Pulmonary artery endothelial cell (primary cell): ENCODE measurements around the gene SSNA1. TPM values are rescaled to one million over a fixed set of nuclear protein-coding genes. Genes with fewer than 3 reads are reported as not detected.

ENCODE experiments used
- DNase-seq: peaks from one replicate; pipeline ENCODE4 v3.0.0-alpha.2; 2011; ENCODE audit warnings: low read depth, low spot score
- total RNA-seq: library from RNA; depleted of rRNA; stranded (reverse); fragments of >200 nt; gene quantifications from 2 replicates; pipeline ENCODE4 v1.2.3, GENCODE V29; 2014

The SSNA1 gene
- total RNA-seq, 1 donor from 2014 or later, result 115 TPM

DNA sequence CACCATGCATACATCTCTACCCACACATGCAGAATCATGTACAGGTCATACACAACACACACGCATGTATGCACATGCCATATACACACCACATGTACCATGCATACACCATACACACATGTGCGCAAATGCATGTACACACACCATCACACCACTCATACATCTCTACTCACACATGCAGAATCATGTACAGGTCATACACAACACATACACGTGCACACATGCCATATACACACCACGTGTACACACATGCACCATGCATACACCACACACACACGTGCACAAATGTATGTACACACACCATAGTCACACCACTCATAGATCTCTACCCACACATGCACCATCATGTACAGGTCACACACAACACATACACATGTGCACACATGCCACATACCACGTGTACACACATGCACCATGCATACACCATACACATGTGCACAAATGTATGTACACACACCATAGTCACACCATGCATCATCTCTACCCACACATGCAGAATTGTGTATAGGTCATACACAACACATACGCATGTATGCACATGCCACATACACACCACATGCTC lies 35.6 kb upstream of the SSNA1 start:
- DNase-seq, result no peak

DNA sequence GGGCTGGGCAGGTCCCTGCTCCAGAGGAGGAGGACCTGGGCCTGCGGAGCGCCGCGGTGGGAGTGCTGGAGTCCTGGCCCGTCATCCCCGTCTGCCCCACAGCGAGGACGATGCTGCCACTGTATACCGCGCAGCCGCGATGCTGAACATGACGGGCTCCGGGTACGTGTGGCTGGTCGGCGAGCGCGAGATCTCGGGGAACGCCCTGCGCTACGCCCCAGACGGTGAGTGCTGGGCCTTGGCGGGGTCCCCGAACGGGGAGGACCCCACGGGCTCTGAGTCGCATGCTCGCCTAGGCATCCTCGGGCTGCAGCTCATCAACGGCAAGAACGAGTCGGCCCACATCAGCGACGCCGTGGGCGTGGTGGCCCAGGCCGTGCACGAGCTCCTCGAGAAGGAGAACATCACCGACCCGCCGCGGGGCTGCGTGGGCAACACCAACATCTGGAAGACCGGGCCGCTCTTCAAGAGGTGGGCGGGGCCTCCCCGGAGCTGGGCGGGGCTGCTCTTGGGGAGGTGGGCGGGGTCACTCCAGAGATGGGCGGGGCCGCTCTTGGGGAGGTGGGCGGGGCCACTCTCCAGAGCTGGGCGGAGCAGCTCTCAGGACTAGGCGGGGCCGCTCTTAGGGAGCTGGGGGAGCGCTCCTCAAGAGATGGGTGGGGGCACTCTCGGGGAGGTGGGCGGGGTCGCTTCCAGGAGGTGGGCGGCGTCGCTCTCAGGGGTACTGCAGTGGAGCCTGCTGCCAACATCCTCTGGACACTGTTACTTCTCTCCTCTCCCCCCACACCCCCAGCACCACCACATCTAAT lies 31.7 kb upstream of the SSNA1 start:
- no peak for DNase-seq

DNA sequence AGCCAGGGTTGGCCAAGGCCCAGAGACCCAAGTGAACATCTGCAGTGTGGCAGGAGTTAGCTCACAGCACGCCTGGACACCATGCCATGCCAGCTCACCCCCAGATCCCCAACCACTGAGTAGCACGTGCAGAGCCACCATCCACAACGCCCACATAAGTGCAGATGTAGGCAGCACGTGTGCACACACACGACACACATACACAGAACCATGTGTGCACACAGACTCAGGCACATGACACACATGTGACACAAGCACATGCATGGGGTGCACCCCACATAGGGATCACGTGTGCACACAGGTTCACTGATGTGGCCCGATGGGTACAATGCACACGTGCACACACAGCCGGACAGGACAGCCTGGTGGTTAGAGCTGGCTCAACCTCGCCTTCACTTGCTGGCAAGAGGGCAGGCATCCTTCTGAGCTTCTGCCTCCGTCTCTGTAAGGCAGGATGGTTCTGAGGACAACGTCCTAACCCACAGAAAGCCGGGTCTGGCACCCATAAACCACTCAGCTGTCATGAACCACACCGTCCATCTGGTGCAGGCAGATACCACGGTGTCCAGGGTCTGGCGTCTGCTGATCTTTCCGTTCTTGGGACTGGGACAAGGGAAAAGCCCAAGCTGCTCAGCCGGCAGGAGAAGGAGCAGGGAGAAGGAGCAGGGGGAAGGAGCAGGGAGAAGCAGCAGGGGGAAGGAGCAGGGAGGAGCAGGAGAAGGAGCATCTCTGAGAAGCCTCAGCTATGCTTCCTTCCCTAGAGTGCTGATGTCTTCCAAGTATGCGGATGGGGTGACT lies 30.7 kb upstream of the SSNA1 start:
- no peak for DNase-seq

DNA sequence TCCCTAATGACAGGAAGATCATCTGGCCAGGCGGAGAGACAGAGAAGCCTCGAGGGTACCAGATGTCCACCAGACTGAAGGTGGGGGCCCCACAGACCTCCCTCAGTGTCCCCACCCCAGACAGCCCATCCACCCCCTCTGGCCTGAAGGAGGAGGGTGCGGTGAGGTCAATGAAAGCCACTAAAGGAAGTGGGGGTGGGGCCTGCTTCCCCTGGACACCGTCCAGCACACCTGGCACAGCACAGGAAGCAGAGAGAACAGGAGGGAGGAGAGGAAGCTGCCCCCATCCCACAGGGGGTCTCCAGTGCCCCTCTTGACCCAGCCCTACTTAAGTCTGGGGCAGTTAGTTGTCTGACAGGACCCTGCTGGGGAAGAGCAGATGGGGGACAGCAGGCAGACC lies 29.9 kb upstream of the SSNA1 start:
- no peak for DNase-seq

DNA sequence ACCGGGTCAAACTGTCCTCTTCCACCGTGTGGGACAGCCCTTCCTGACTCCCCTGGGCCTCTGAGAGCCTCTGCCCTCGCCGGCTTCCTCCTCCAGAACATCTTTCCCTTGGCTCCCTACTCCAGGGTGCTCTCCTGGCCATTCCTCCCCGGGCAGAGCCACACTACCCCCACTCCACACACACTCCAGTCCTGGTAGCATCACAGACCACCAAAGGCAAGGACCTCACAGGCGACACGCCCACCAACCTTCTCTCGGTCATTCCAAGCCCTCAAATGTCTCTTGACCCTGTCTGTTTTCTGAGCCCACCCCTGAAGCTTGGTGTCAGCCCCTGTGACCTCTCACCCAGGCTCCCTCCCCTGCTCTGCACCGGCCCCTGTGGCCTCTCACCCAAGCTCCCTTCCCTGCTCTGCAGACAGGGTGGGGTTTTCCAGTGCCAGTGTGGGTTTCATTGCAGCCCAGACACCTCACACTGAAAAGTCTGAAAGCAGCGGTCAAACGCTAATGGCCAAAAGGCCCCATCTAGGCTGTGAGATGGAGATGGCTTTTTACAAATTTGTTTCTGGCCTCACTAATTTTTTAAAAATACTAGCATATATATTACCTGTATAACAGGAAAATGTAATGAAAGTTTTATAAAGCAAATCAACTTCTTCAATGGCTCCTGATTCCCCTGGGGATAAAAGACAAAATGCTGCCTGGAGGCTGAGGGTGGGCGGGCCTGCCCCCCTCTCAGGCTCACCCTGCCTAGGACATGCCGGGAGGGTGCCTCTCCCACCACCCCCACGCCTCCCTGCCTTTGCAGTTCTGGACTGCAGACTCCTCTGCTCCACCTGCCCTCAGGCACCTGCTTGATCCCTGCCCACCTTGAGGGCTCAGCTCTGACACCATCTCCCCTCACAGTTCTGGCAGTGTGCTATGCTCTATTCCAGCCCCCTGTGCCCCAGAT lies 29.1 kb upstream of the SSNA1 start:
- no peak for DNase-seq

DNA sequence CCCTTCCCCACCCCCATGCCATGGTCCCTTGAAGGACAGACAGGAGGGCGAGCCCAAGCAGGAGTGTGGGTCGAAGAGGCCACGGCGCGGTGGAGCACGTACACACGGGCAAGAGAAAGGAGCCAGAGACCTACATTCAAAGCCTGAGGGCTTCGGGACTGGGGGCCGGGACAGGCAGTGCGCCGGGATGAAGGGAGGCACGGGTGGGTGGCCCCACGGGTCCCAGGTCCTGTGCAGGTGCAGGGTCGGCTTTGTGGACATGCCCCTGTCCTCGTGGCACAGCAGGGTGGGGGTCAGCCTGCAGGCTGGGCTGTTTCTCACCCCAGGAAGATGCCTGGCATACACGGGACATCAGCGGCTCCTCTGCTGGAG lies 28.4 kb upstream of the SSNA1 start:
- no peak for DNase-seq

DNA sequence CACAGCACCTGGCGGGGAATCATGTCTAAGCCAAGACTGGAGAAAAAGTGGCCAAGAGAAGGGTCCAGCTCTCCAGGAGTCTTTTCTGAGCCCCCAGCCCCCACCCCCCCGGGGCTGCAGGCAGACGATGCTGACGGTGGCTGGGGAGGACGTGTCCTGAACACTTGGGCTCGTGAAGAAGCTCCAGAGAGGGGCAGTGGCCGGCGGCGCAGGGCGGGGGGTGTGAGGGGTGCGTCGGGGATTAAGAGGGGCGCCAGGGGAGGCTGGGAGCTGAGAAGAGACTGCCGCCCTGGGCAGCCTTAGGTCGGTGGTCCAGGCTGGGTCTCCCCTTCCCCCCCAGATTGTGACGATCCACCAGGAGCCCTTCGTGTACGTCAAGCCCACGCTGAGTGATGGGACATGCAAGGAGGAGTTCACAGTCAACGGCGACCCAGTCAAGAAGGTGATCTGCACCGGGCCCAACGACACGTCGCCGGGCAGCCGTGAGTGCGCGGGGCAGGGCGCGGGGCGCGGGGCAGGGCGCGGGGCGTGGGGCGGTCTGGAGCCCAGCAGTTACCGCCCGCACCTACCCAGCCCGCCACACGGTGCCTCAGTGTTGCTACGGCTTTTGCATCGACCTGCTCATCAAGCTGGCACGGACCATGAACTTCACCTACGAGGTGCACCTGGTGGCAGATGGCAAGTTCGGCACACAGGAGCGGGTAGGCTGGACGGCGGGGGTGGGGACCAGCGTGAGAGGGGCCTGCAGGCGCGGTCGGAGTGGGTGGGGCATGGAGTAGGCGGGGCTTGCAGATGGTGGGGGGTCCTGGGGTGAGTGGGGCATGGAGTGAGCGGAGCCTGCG lies 27.5 kb upstream of the SSNA1 start:
- DNase-seq, result no peak

DNA sequence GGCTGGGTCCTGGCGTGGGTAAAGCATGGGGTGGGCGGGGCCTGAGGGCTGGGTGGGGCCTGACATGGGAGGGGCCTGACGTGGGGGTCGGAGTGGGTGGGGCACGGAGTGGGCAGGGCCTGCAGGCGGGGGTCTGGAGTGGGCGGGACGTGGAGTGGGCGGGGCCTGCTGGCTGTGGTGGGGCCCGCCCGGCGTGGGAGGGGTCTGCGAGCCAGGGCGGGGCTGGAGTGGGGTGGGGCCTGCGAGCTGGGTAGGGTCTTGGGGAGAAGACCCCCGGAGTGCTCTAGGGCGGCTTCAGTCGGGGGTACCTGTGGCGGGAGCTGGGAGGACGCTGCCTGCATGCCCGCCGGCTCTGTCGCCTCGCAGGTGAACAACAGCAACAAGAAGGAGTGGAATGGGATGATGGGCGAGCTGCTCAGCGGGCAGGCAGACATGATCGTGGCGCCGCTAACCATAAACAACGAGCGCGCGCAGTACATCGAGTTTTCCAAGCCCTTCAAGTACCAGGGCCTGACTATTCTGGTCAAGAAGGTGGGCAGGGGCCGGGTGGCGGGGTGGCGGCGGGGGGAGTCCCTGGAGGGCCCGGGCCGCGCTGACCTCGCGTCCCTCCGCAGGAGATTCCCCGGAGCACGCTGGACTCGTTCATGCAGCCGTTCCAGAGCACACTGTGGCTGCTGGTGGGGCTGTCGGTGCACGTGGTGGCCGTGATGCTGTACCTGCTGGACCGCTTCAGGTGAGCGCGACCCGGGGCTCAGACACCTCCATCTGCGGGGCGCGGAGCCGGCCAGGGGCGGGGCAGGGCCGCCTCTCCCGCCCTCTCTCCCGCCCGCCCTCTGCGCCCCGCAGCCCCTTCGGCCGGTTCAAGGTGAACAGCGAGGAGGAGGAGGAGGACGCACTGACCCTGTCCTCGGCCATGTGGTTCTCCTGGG lies 26.7 kb upstream of the SSNA1 start:
- no peak for DNase-seq

DNA sequence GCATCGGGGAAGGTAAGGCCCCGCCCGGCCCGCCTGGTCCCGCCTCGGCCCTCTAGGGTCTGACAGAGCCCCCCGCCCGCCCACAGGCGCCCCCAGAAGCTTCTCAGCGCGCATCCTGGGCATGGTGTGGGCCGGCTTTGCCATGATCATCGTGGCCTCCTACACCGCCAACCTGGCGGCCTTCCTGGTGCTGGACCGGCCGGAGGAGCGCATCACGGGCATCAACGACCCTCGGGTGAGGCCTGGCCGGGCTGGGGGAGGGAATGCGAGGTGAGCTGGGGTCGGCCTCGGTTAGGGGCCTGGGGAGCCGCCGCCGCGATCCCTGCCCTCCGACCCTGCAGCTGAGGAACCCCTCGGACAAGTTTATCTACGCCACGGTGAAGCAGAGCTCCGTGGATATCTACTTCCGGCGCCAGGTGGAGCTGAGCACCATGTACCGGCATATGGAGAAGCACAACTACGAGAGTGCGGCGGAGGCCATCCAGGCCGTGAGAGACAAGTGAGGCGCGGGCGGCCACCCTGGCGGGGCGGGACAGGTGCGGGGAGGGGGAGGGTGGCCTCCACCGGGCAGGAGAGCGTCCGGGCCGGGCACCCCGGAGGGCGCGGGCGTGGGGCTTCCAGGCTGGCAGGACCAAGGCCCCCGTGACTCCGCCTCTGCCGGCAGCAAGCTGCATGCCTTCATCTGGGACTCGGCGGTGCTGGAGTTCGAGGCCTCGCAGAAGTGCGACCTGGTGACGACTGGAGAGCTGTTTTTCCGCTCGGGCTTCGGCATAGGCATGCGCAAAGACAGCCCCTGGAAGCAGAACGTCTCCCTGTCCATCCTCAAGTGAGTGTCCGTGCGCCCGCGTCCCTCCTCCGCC lies 25.7 kb upstream of the SSNA1 start:
- DNase-seq, result no peak

DNA sequence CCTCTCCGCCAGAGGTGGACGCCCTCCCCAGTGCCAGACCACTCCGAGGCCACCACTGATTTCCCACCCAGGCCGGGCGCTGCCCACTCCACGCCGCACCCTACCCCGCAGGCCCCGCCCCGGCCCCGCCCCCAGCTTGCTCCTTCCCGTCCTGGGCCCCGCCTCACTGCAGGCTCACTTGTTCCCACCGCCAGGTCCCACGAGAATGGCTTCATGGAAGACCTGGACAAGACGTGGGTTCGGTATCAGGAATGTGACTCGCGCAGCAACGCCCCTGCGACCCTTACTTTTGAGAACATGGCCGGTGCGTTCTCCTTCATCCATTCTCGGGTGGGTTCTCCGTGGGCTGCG lies 25.1 kb upstream of the SSNA1 start:
- no peak for DNase-seq

DNA sequence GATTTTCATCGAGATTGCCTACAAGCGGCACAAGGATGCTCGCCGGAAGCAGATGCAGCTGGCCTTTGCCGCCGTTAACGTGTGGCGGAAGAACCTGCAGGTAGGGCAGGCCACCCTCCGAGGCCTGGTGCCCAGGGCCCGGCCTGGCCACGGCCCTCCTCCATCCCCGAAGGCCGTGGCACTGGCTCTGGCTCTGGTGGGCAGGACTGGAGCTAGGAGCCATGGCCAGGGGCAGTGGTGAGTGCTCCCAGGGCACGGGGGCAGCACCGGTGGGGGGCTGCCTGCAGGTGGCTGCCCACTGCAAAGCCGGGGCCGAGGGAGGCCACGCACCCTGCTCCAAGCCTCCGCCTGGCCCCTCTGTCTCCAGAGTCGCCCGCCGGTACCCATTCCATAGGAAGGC lies 24.7 kb upstream of the SSNA1 start:
- no peak for DNase-seq

DNA sequence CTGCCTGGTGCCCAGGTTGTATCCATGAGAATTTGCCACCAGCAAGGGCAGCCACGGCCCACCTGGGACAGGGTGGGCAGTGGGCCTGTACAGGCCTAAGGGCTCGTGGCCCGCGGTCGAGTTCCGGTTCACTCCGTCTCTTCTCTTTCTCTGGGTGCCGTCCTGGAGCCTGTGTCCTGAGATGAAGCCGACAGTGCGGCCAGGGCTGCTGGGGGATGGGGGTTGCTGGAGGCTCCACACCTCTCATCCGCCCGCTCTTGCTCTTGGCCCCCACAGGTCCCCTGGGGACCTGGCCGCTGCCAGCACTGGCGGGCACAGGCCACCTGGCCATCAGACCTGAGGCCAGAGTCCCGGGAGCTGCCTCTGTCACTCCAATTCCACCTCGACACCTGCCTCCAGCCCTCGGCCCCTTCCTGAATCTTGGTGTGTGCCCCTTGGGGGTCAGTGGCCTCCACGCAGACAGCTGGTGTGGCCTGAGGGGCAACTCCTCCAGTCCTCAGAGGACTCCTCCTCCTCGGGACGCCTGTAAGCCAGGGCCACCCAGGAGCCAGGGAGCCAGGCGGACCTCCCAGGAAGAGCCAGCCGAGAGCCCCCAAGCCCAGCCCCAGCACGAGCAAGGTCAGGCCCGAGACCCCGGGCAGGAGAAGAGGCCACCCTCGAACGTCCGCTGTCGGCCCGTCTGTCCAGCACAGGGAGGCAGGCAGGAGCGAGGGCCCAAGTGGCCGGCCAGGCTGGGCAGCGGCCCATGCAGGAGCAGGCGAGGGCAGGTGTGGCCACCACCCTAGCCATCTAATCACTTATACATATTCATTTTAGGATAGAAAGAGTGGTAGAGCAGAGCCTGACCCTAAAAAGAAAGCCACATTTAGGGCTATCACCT lies 23.9 kb upstream of the SSNA1 start:
- no peak for DNase-seq

DNA sequence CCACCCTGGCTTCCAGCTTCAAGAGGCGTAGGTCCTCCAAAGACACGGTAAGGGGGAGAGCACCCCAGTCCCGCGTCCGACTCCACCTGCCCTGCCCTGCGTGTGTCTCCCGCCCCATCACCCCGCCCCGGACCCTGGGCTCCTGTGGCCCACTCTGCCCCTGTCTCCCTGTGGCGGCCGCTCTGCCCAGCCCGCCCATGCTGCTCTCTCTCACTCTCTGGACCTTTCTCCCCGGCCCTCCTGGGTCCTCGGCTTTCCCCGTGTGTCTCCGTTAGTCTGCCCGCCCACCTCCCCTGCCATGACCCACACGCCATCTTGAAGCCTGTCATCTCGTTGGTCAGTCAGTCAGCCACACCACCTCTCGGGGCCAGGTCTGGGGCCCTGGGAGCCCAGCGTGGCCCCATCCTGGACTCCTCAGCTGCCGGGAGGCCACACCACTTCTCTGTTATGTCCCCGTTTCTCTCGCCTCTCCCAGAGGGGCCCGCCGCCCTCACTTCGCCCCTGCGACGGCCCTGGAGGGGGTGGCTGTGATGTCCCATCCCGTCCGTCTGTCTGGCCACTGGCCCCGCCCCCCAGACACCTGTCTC lies 23.1 kb upstream of the SSNA1 start:
- no peak for DNase-seq

DNA sequence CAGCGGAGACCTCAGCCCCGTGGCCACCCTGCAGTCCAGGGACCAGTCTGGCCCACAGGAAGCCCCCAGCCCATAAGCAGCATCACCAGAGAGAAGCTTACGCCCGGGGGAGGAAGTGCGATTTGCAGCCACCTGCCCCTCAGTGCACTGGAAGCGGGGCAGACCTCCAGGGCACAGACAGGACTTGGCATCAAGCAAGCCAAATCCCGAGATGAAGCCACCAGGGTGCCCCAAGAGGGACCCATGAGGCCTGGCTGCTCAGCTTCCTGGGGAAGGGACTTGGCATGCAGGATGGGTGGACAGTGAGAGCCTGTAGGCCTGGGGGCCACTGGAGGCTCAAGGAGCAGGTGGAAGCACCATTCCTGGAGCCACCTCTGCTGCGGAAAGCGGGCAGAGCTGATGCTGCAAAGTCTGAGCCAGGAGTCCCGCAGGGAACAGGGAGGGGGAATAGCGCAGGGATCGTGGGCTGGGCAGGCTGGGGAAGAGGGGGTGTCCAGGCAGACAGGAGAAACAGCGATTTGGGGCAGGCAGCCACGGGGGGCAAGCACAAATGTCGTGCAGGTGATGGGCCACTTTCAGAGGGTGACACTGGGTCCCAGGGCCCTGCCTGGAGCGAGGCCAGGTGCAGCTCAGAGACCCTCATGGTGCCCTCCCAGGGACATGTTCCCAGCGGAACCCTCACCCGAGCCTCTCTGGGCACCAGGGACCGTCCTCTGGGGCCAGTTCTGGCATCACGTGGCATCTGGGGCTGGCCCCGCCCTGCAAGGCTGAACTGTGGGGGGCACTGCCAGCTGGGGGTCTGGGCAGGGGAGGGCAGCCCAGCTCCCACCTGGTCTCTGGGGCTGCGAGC lies 21.9 kb upstream of the SSNA1 start:
- DNase-seq, result no peak

DNA sequence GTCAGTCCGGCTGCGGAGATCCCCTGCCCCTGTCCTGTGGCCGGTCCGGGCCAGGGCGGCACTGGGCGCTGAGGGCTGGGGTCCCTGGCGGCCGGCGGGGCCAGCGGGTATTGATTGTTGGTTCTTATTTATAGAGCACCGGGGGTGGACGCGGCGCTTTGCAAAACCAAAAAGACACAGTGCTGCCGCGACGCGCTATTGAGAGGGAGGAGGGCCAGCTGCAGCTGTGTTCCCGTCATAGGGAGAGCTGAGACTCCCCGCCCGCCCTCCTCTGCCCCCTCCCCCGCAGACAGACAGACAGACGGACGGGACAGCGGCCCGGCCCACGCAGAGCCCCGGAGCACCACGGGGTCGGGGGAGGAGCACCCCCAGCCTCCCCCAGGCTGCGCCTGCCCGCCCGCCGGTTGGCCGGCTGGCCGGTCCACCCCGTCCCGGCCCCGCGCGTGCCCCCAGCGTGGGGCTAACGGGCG lies 21.2 kb upstream of the SSNA1 start:
- no peak for DNase-seq
